HG02571 (cell line): ENCODE results near the gene PTP4A2.
A peak's percentile ranks its signal among the peaks of the same experiment; 100 is the strongest.

ENCODE experiments used
- ATAC-seq: cut with Tn5 transposase; IDR thresholded peaks from one replicate; pipeline ENCODE4 v1.9.1; 2021; ENCODE audit warnings: mild to moderate bottlenecking, moderate library complexity; ENCODE audit not compliant: unreplicated experiment

The PTP4A2 gene

GRCh38 chr1:31938184-31938975, at the start of gene PTP4A2:
Gene PTP4A2 (minus strand): TSS chr1:31938368. CDS start chr1:31919065, 19,303 bp downstream.
- ATAC-seq = peak; percentile 70

- ATAC-seq = no peak
Measured at GRCh38 chr1:31987135-31987619, 49.0 kb upstream of the PTP4A2 start.

GRCh38 chr1:31985430-31985829, 47.3 kb upstream of the PTP4A2 start:
- no peak for ATAC-seq

GRCh38 chr1:31984419-31985347, 46.5 kb upstream of the PTP4A2 start:
- ATAC-seq = no peak

- ATAC-seq = no peak
Measured at GRCh38 chr1:31981972-31982371, 43.8 kb upstream of the PTP4A2 start.

- ATAC-seq = no peak
Measured at GRCh38 chr1:31981456-31981839, 43.3 kb upstream of the PTP4A2 start.

- no peak for ATAC-seq
Measured at GRCh38 chr1:31980835-31981455, 42.8 kb upstream of the PTP4A2 start.

- ATAC-seq = no peak
Measured at GRCh38 chr1:31978843-31979400, 40.8 kb upstream of the PTP4A2 start.

GRCh38 chr1:31977385-31978131, 39.4 kb upstream of the PTP4A2 start:
- no peak for ATAC-seq

GRCh38 chr1:31976401-31976800, 38.2 kb upstream of the PTP4A2 start:
- no peak for ATAC-seq

- no peak for ATAC-seq
Measured at GRCh38 chr1:31970873-31971272, 32.7 kb upstream of the PTP4A2 start.

- ATAC-seq = no peak
Measured at GRCh38 chr1:31961536-31961935, 23.4 kb upstream of the PTP4A2 start.

- ATAC-seq = no peak
Measured at GRCh38 chr1:31959521-31960340, 21.6 kb upstream of the PTP4A2 start.

- no peak for ATAC-seq
Measured at GRCh38 chr1:31957701-31958674, 19.8 kb upstream of the PTP4A2 start.

- ATAC-seq = peak; percentile 76
Measured at GRCh38 chr1:31955917-31956736, 18.0 kb upstream of the PTP4A2 start.

GRCh38 chr1:31954607-31955283, 16.6 kb upstream of the PTP4A2 start:
- no peak for ATAC-seq

GRCh38 chr1:31952825-31953220, 14.7 kb upstream of the PTP4A2 start:
- ATAC-seq = no peak
